Effector memory CD4-positive, alpha-beta T cell (primary cell): ENCODE results near the gene GFOD1.

Experiments used
- DNase-seq, 3 donors: peaks; one replicate each; pipeline ENCODE4 v3.0.0-alpha.2; 2020
- H3K27ac ChIP-seq: 2 replicates; pipeline ENCODE4 v1.7.0; 2013; ENCODE audit warnings: mild to moderate bottlenecking, low read length, moderate library complexity; ENCODE audit not compliant: insufficient read depth, poor library complexity, severe bottlenecking
- H3K27me3 ChIP-seq: replicated peaks from 2 replicates; pipeline ENCODE4 v1.7.0; 2013; ENCODE audit warnings: mild to moderate bottlenecking, low read length; ENCODE audit not compliant: insufficient read depth, control insufficient read depth, poor library complexity, severe bottlenecking
- H3K36me3 ChIP-seq: 2 replicates; pipeline ENCODE4 v1.7.0; 2013; ENCODE audit warnings: mild to moderate bottlenecking, low read length, moderate library complexity; ENCODE audit not compliant: control insufficient read depth, insufficient read depth
- H3K4me1 ChIP-seq: 2 replicates; pipeline ENCODE4 v1.7.0; 2013; ENCODE audit warnings: low read length, mild to moderate bottlenecking; ENCODE audit not compliant: control insufficient read depth, insufficient read depth, poor library complexity, severe bottlenecking
- H3K4me3 ChIP-seq: 2 replicates; pipeline ENCODE4 v1.7.0; 2013; ENCODE audit warnings: low read length, low read depth, mild to moderate bottlenecking; ENCODE audit not compliant: insufficient read depth, poor library complexity, severe bottlenecking
- H3K9me3 ChIP-seq: 2 replicates; pipeline ENCODE4 v1.7.0; 2013; ENCODE audit warnings: mild to moderate bottlenecking, low read length, moderate library complexity; ENCODE audit not compliant: control insufficient read depth

Gene GFOD1

DNA sequence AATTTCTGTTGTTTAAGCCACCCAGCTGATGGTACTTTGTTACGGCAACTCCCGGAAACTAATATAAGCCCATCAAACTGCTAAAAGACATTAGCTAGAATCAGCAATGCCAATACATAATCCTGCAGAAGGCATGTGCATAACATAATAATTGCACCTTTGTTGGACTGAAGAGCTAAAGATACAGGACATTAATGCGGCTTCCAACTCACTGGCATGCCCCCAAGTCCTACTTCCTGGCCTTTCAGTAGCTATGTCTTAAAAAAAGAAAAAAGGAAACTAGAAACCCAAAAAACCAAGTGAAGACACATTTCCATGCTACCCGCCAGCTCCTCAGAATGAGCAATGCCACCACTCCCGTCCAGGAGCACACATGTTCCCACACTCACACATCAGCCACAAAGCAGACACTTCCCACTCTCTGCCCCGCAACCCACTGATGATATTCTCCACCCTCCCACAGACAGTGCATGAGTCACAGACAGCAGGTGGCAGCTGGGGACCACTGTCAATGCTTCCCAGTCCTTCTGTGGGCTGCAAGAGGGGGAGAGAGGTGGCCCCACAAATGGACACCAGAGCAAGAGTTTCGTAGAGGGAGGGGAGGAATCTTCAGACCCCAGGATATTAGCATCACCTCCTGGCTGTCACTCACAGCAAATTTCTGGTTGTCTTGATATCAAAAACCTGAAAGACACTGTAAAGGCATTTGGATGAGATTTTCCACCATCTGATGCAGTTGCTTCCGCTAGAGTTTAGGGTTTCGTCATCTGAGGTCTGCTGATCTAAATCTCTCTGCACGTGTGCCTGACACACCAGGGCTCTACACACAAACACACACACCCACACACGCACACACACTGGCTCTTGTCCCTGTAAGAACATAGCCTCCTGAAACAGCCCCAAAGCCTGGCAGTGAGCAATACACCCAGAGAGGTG, 32.8 kb downstream of the GFOD1 start:
- no peak overlapping the region for H3K4me3 ChIP-seq
- no peaks in the 10 kb centered on the region for H3K9me3 ChIP-seq
- no peaks in the 10 kb centered on the region for H3K36me3 ChIP-seq
- H3K27me3 ChIP-seq = no peaks in the 10 kb centered on the region
- DNase-seq = peak; percentile 26 to 68 (median 49)
- no peak overlapping the region for H3K27ac ChIP-seq
- peaks cover 6% of the 10 kb centered on the region for H3K4me1 ChIP-seq

- peaks cover 6% of the 10 kb centered on the region for H3K4me1 ChIP-seq
- no peak overlapping the region for H3K4me3 ChIP-seq
- no peak overlapping the region for H3K27ac ChIP-seq
- H3K36me3 ChIP-seq = no peaks in the 10 kb centered on the region
- no peaks in the 10 kb centered on the region for H3K9me3 ChIP-seq
- H3K27me3 ChIP-seq = no peaks in the 10 kb centered on the region
- DNase-seq = peak in 1 of 3 donors; percentile 8
Measured at GRCh38 chr6:13453771-13454251, 33.6 kb downstream of the GFOD1 start.

DNA sequence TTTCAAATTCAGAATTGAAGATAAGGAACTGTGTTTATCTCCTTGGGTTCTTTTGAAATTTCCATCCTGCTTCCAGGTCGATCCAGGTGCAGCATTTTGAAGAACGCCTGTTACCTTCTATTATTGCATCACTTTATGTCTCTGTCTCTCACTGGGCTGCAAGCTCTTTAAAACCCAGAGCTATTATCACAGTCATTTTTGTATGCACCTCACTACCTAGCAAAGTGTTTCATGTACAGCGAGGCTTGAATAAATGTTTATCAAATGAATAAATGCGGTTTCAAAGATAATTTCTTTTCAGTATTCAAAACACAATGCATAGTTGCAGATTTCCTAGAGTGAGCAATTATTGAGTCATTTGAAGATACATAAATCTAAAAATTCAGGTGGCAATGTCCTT, 34.2 kb downstream of the GFOD1 start:
- Histone ChIP-seq H3K9me3 (no peaks in the 10 kb centered on the region), H3K36me3 (no peaks in the 10 kb centered on the region), H3K27ac (no peak overlapping the region), H3K4me1 (peaks cover 6% of the 10 kb centered on the region), H3K4me3 (no peak overlapping the region), H3K27me3 (no peaks in the 10 kb centered on the region)
- no peak for DNase-seq

DNA sequence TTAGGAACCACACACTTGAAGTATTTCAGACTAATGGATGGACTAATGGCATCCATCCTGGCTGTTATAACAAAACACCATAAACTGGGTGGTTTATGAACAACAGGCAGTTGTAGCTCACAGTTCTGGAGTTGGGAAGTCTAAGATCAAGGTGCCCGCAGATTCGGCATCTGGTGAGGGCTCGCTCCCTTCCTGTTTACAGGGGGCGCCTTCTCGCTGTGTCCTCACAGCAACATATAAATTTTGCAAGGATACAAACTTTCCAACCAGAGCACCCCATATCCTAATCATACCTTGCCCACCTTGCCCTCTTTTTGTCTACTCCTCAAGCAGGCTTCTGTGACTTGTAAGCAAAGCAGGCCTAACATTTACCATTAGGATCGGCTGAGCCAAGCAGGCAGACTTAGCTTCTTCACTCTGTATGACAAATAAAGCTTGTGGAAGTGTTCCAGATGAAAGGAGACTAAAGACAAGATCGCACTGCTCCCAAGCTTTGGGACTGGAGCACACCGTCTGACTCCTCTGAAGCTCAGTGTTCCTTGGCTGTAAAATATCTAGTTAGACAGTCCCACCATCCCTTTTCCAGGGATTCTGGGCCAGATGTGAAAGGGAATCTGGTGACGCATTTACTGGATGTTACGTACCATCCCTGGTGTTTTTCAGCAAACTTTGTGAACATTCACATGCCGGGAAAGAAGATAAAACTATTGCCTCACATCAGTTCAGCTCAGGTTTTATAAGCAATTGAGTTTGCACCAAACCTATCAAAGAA, 34.9 kb downstream of the GFOD1 start:
- no peak overlapping the region for H3K4me3 ChIP-seq
- no peaks in the 10 kb centered on the region for H3K9me3 ChIP-seq
- peaks cover 6% of the 10 kb centered on the region for H3K4me1 ChIP-seq
- no peaks in the 10 kb centered on the region for H3K36me3 ChIP-seq
- no peak overlapping the region for H3K27ac ChIP-seq
- DNase-seq = no peak
- H3K27me3 ChIP-seq = no peaks in the 10 kb centered on the region

- no peaks in the 10 kb centered on the region for H3K27me3 ChIP-seq
- H3K27ac ChIP-seq = no peak overlapping the region
- no peak for DNase-seq
- H3K36me3 ChIP-seq = no peaks in the 10 kb centered on the region
- no peaks in the 10 kb centered on the region for H3K9me3 ChIP-seq
- H3K4me1 ChIP-seq = peaks cover 6% of the 10 kb centered on the region
- H3K4me3 ChIP-seq = no peak overlapping the region
Measured at GRCh38 chr6:13451181-13451895, 36.1 kb downstream of the GFOD1 start.

GRCh38 chr6:13450628-13451027, 36.8 kb downstream of the GFOD1 start:
- Histone ChIP-seq H3K27me3 (no peaks in the 10 kb centered on the region), H3K36me3 (no peaks in the 10 kb centered on the region), H3K27ac (no peak overlapping the region), H3K4me1 (peaks cover 6% of the 10 kb centered on the region), H3K4me3 (no peak overlapping the region), H3K9me3 (no peaks in the 10 kb centered on the region)
- no peak for DNase-seq

DNA sequence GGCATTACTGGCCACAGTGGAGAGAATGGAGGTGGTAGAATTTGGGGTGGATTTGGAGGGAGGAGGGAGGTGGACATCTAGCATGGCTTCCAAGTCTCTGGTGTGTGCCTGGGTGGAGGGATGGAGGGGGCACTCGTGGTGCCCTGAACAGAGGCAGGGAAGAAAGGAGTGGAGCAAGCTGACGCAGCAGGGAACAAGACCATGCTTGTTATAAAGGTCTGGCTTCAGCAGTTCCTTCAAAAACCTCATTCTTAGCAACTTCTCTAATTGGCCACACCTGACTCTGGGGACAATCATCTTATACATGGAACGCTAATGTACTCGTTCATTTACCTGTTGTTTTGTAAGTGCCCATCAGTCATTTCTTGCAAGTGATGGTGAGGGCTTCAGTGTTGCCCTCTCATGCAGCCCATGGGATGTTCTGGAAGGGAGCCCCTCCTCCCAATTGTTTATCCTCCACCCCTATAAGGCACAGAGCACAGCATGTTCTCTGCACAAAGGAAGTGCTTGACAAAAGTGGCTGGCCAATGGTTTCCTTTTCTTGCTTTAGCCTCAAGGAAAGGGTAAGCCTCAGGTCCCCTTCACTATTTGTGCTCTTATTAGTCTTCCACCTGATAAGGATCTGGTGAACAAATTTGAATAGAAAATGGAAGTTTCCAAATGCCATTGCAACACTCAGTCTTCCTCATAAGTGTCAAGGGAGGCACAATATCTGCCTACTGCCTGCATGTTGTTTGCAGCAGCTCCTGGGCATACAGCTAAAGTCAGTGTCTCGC, 39.3 kb downstream of the GFOD1 start:
- Histone ChIP-seq H3K4me3 (no peak overlapping the region), H3K27me3 (no peaks in the 10 kb centered on the region), H3K4me1 (no peaks in the 10 kb centered on the region), H3K27ac (no peak overlapping the region), H3K36me3 (no peaks in the 10 kb centered on the region), H3K9me3 (no peaks in the 10 kb centered on the region)
- DNase-seq = no peak

GRCh38 chr6:13446381-13446780, 41.0 kb downstream of the GFOD1 start:
- Histone ChIP-seq H3K4me3 (no peak overlapping the region), H3K36me3 (no peaks in the 10 kb centered on the region), H3K9me3 (no peaks in the 10 kb centered on the region), H3K4me1 (no peaks in the 10 kb centered on the region), H3K27ac (no peak overlapping the region), H3K27me3 (no peaks in the 10 kb centered on the region)
- DNase-seq = no peak

- no peak overlapping the region for H3K27ac ChIP-seq
- H3K4me3 ChIP-seq = no peak overlapping the region
- no peaks in the 10 kb centered on the region for H3K4me1 ChIP-seq
- no peaks in the 10 kb centered on the region for H3K27me3 ChIP-seq
- H3K9me3 ChIP-seq = no peaks in the 10 kb centered on the region
- no peak for DNase-seq
- H3K36me3 ChIP-seq = no peaks in the 10 kb centered on the region
Measured at GRCh38 chr6:13445744-13446115, 41.7 kb downstream of the GFOD1 start.
